ENCODE data around the gene ALDH9A1.
A peak's percentile ranks its signal among the peaks of the same experiment; 100 is the strongest.
"Not testable (repeated sequence)": the region's sequence is repeated elsewhere in the genome, so short reads cannot be mapped to it uniquely, and the experiment has no call there.

The ALDH9A1 gene

GRCh38 chr1:165697881-165698760 is at the start of gene ALDH9A1:
Gene ALDH9A1, minus strand, starts transcription at chr1:165698562. Its CDS starts 4 bp downstream, at chr1:165698558.
- peak; percentile 77 to 90 for DNase-seq (ENCODE audit: low read depth in 2 of 2)

- no peak for DNase-seq (ENCODE audit: low read depth in 2 of 2)
Measured at GRCh38 chr1:165747632-165748447, 49.5 kb upstream of the ALDH9A1 start.

- not testable (repeated sequence) for DNase-seq (ENCODE audit: low read depth in 2 of 2)
Measured at GRCh38 chr1:165744913-165745312, 46.6 kb upstream of the ALDH9A1 start.

GRCh38 chr1:165742194-165742593 is 43.8 kb upstream of the ALDH9A1 start:
- DNase-seq (ENCODE audit: low read depth in 2 of 2), result no peak

- no peak for DNase-seq (ENCODE audit: low read depth in 2 of 2)
Measured at GRCh38 chr1:165738794-165739193, 40.4 kb upstream of the ALDH9A1 start.

GRCh38 chr1:165737196-165737595 is 38.8 kb upstream of the ALDH9A1 start:
- DNase-seq (ENCODE audit: low read depth in 2 of 2), result no peak

GRCh38 chr1:165734906-165735305 is 36.5 kb upstream of the ALDH9A1 start:
- DNase-seq (ENCODE audit: low read depth in 2 of 2), result no peak

GRCh38 chr1:165726841-165727240 is 28.5 kb upstream of the ALDH9A1 start:
- no peak for DNase-seq (ENCODE audit: low read depth in 2 of 2)

GRCh38 chr1:165726169-165726568 is 27.8 kb upstream of the ALDH9A1 start:
- DNase-seq (ENCODE audit: low read depth in 2 of 2), result no peak

- no peak for DNase-seq (ENCODE audit: low read depth in 2 of 2)
Measured at GRCh38 chr1:165717918-165718515, 19.7 kb upstream of the ALDH9A1 start.

- DNase-seq (ENCODE audit: low read depth in 2 of 2), result not testable (repeated sequence)
Measured at GRCh38 chr1:165716265-165717051, 18.1 kb upstream of the ALDH9A1 start.

- no peak for DNase-seq (ENCODE audit: low read depth in 2 of 2)
Measured at GRCh38 chr1:165712764-165713163, 14.4 kb upstream of the ALDH9A1 start.

GRCh38 chr1:165707984-165708706 is 9.8 kb upstream of the ALDH9A1 start:
- DNase-seq (ENCODE audit: low read depth in 2 of 2), result no peak

- DNase-seq (ENCODE audit: low read depth in 2 of 2), result no peak
Measured at GRCh38 chr1:165703648-165704047, 5.3 kb upstream of the ALDH9A1 start.

- DNase-seq (ENCODE audit: low read depth in 2 of 2), result not testable (repeated sequence)
Measured at GRCh38 chr1:165701922-165702321, 3.6 kb upstream of the ALDH9A1 start.

- no peak for DNase-seq (ENCODE audit: low read depth in 2 of 2)
Measured at GRCh38 chr1:165699577-165699976, 1.2 kb upstream of the ALDH9A1 start.

- no peak for DNase-seq (ENCODE audit: low read depth in 2 of 2)
Measured at GRCh38 chr1:165698761-165699052, 345 bp upstream of the ALDH9A1 start.

GRCh38 chr1:165697491-165697880 is 876 bp downstream of the ALDH9A1 start:
- no peak for DNase-seq (ENCODE audit: low read depth in 2 of 2)

GRCh38 chr1:165696625-165697100 is 1.7 kb downstream of the ALDH9A1 start:
- no peak for DNase-seq (ENCODE audit: low read depth in 2 of 2)

GRCh38 chr1:165695031-165695430 is 3.3 kb downstream of the ALDH9A1 start:
- DNase-seq (ENCODE audit: low read depth in 2 of 2), result no peak

GRCh38 chr1:165688046-165688445 is 10.3 kb downstream of the ALDH9A1 start:
- DNase-seq (ENCODE audit: low read depth in 2 of 2), result no peak
